COLO829 (cell line): ENCODE measurements around the gene CFAP54.

Experiments used
- DNase-seq: peaks from one replicate; pipeline ENCODE4 v3.0.0; 2012; ENCODE audit warnings: low spot score

CFAP54 gene

GRCh38 chr12:96749999-96750398 lies 260.6 kb downstream of the CFAP54 start:
- no peak for DNase-seq

- no peak for DNase-seq
These were observed 262.2 kb downstream of the CFAP54 start for GRCh38 chr12:96751626-96752025.

- DNase-seq = no peak
These were observed 262.8 kb downstream of the CFAP54 start for GRCh38 chr12:96752211-96752610.

- DNase-seq = no peak
These were observed 276.9 kb downstream of the CFAP54 start for GRCh38 chr12:96766232-96766631.

GRCh38 chr12:96769400-96769799 lies 280.0 kb downstream of the CFAP54 start:
- no peak for DNase-seq

- no peak for DNase-seq
These were observed 281.1 kb downstream of the CFAP54 start for GRCh38 chr12:96770219-96771102.

- no peak for DNase-seq
These were observed 283.7 kb downstream of the CFAP54 start for GRCh38 chr12:96773031-96773430.

GRCh38 chr12:96774496-96775256 lies 285.3 kb downstream of the CFAP54 start:
- no peak for DNase-seq

- DNase-seq = no peak
These were observed 287.5 kb downstream of the CFAP54 start for GRCh38 chr12:96776908-96777307.

- no peak for DNase-seq
These were observed 291.0 kb downstream of the CFAP54 start for GRCh38 chr12:96780330-96780729.

- no peak for DNase-seq
These were observed 297.4 kb downstream of the CFAP54 start for GRCh38 chr12:96786791-96787190.

GRCh38 chr12:96803969-96804368 lies 314.6 kb downstream of the CFAP54 start:
- DNase-seq = no peak

GRCh38 chr12:96806272-96806671 lies 316.9 kb downstream of the CFAP54 start:
- no peak for DNase-seq

GRCh38 chr12:96807741-96808140 lies 318.4 kb downstream of the CFAP54 start:
- DNase-seq = no peak

GRCh38 chr12:96808587-96808986 lies 319.2 kb downstream of the CFAP54 start:
- no peak for DNase-seq

GRCh38 chr12:96809522-96809921 lies 320.1 kb downstream of the CFAP54 start:
- DNase-seq = no peak

GRCh38 chr12:96810057-96810456 lies 320.7 kb downstream of the CFAP54 start:
- DNase-seq = no peak

- DNase-seq = no peak
These were observed 321.1 kb downstream of the CFAP54 start for GRCh38 chr12:96810477-96810876.

- DNase-seq = no peak
These were observed 321.7 kb downstream of the CFAP54 start for GRCh38 chr12:96811083-96811482.

GRCh38 chr12:96812153-96812552 lies 322.8 kb downstream of the CFAP54 start:
- no peak for DNase-seq

- no peak for DNase-seq
These were observed 324.8 kb downstream of the CFAP54 start for GRCh38 chr12:96814200-96814599.

- DNase-seq = no peak
These were observed 332.2 kb downstream of the CFAP54 start for GRCh38 chr12:96821592-96821991.

- DNase-seq = no peak
These were observed 333.3 kb downstream of the CFAP54 start for GRCh38 chr12:96822641-96823040.
